Smooth muscle cell (in vitro differentiated cells): Measurements from ENCODE around the gene MTMR1. TPM values are rescaled to one million over a fixed set of nuclear protein-coding genes. Genes with fewer than 3 reads are reported as not detected.

ENCODE experiments used
- DNase-seq: peaks from one replicate; lab custom pipeline; 2025; ENCODE audit not compliant: unreplicated experiment; lab: John Stamatoyannopoulos, UW
- H2AFZ ChIP-seq: fragments of 200-600 bp; sonication (generic); 2 replicates; pipeline ENCODE4 v1.6.0; 2016; ENCODE audit warnings: antibody characterized with exemption, low read depth, mild to moderate bottlenecking
- H3F3A ChIP-seq: fragments of 200-600 bp; sonication (generic); 2 replicates; pipeline ENCODE4 v1.6.0; 2017; ENCODE audit warnings: antibody characterized with exemption, low read depth
- H3K27ac ChIP-seq: fragments of 200-600 bp; sonication (generic); 2 replicates; pipeline ENCODE4 v1.5.1; 2016; ENCODE audit warnings: low read depth, mild to moderate bottlenecking
- H3K27me3 ChIP-seq: fragments of 200-600 bp; sonication (generic); 2 replicates; pipeline ENCODE4 v1.6.1; 2016; ENCODE audit warnings: low read depth, mild to moderate bottlenecking
- H3K36me3 ChIP-seq: fragments of 200-600 bp; sonication (generic); 2 replicates; pipeline ENCODE4 v1.5.1; 2016; ENCODE audit warnings: low read depth
- H3K4me1 ChIP-seq: fragments of 200-600 bp; sonication (generic); 2 replicates; pipeline ENCODE4 v1.5.1; 2016; ENCODE audit warnings: low read depth
- H3K4me2 ChIP-seq: fragments of 200-600 bp; sonication (generic); 2 replicates; pipeline ENCODE4 v1.6.0; 2016; ENCODE audit warnings: mild to moderate bottlenecking
- H3K4me3 ChIP-seq: fragments of 200-600 bp; sonication (generic); 2 replicates; pipeline ENCODE4 v1.5.1; 2016; ENCODE audit warnings: mild to moderate bottlenecking
- H3K79me2 ChIP-seq: fragments of 200-600 bp; sonication (generic); 2 replicates; pipeline ENCODE4 v1.6.0; 2016; ENCODE audit warnings: low read depth, mild to moderate bottlenecking
- H3K9ac ChIP-seq: fragments of 200-600 bp; sonication (generic); 2 replicates; pipeline ENCODE4 v1.6.0; 2016; ENCODE audit warnings: low read depth
- H3K9me3 ChIP-seq: fragments of 200-600 bp; sonication (generic); replicated peaks from 2 replicates; pipeline ENCODE4 v1.5.1; 2016; ENCODE audit warnings: low read depth
- H4K20me1 ChIP-seq: fragments of 200-600 bp; sonication (generic); 2 replicates; pipeline ENCODE4 v1.6.0; 2016; ENCODE audit warnings: low read depth
- CTCF ChIP-seq: fragments of 200-600 bp; sonication (generic); IDR thresholded peaks from 2 replicates; pipeline ENCODE4 v1.5.1; 2017; ENCODE audit warnings: borderline replicate concordance, mild to moderate bottlenecking, antibody characterized with exemption; ENCODE audit not compliant: insufficient read depth, poor library complexity, severe bottlenecking
- WGBS: methylation state at CpG from one replicate; pipeline ENCODE4 v1.1.7; 2016; ENCODE audit warnings: low lambda C conversion rate; 5-methylcytosine and 5-hydroxymethylcytosine counted together
- polyA plus RNA-seq: library from polyadenylated mRNA; unstranded; fragments of >200 nt; fragmentation: Nextera tagmentation; extraction: Ambion mirVana; gene quantifications from 2 replicates; pipeline ENCODE4 v1.2.1, GENCODE V29; 2016
- total RNA-seq: library from RNA; depleted of rRNA; stranded (reverse); fragments of >200 nt; gene quantifications from 2 replicates; pipeline ENCODE4 v1.2.3, GENCODE V29; 2014

Gene MTMR1
- total and polyA plus RNA-seq, 2 experiments from 2014 or later = 10.1 to 13.8 TPM

GRCh38 chrX:150770623-150771022 lies 77.4 kb downstream of the MTMR1 start:
- Histone ChIP-seq H3F3A (peaks cover 8% of the 10 kb centered on the region), H3K4me1 (no peaks in the 10 kb centered on the region), H3K79me2 (no peaks in the 10 kb centered on the region), H3K9me3 (no peaks in the 10 kb centered on the region), H3K27ac (no peak overlapping the region), H3K9ac (no peak overlapping the region), H3K4me2 (no peak overlapping the region), H3K27me3 (no peaks in the 10 kb centered on the region), H3K4me3 (no peak overlapping the region), H2AFZ (no peak overlapping the region), H3K36me3 (no peaks in the 10 kb centered on the region), H4K20me1 (no peaks in the 10 kb centered on the region)
- TF ChIP-seq CTCF = no peak
- no peak for DNase-seq
- WGBS = 96% methylated on average over 17 of the region's 17 CpGs

GRCh38 chrX:150771116-150771515 lies 77.9 kb downstream of the MTMR1 start:
- DNase-seq = no peak
- TF ChIP-seq CTCF = no peak
- H3K27ac ChIP-seq = no peak overlapping the region
- no peaks in the 10 kb centered on the region for H3K79me2 ChIP-seq
- H2AFZ ChIP-seq = no peak overlapping the region
- H3K4me2 ChIP-seq = no peak overlapping the region
- no peaks in the 10 kb centered on the region for H3K9me3 ChIP-seq
- peaks cover 8% of the 10 kb centered on the region for H3F3A ChIP-seq
- H3K27me3 ChIP-seq = no peaks in the 10 kb centered on the region
- no peaks in the 10 kb centered on the region for H4K20me1 ChIP-seq
- no peaks in the 10 kb centered on the region for H3K36me3 ChIP-seq
- 97% methylated on average over 16 of the region's 16 CpGs for WGBS
- no peak overlapping the region for H3K4me3 ChIP-seq
- no peak overlapping the region for H3K9ac ChIP-seq
- no peaks in the 10 kb centered on the region for H3K4me1 ChIP-seq

GRCh38 chrX:150772150-150772970 lies 79.2 kb downstream of the MTMR1 start:
- Histone ChIP-seq H3F3A (no peaks in the 10 kb centered on the region), H3K79me2 (no peaks in the 10 kb centered on the region), H3K9me3 (no peaks in the 10 kb centered on the region), H3K4me1 (no peaks in the 10 kb centered on the region), H3K4me3 (no peak overlapping the region), H4K20me1 (no peaks in the 10 kb centered on the region), H2AFZ (no peak overlapping the region), H3K9ac (no peak overlapping the region), H3K36me3 (no peaks in the 10 kb centered on the region), H3K27me3 (no peaks in the 10 kb centered on the region), H3K27ac (no peak overlapping the region), H3K4me2 (no peak overlapping the region)
- TF ChIP-seq CTCF = peak; percentile 80
- peak; percentile 36 for DNase-seq
- 47% methylated on average over 25 of the region's 26 CpGs for WGBS

GRCh38 chrX:150773117-150773516 lies 79.9 kb downstream of the MTMR1 start:
- no peak for TF ChIP-seq CTCF
- Histone ChIP-seq H3K36me3 (no peaks in the 10 kb centered on the region), H3K4me3 (no peak overlapping the region), H2AFZ (no peak overlapping the region), H3K9ac (no peak overlapping the region), H3K79me2 (no peaks in the 10 kb centered on the region), H3K4me2 (no peak overlapping the region), H4K20me1 (no peaks in the 10 kb centered on the region), H3K9me3 (no peaks in the 10 kb centered on the region), H3K27ac (no peak overlapping the region), H3F3A (no peaks in the 10 kb centered on the region), H3K4me1 (no peaks in the 10 kb centered on the region), H3K27me3 (no peaks in the 10 kb centered on the region)
- DNase-seq = no peak
- WGBS = 88% methylated on average over 8 of the region's 8 CpGs
